Breast epithelium (tissue), 4 donors: Measurements from ENCODE around the gene ANGPT4. TPM values are rescaled to one million over a fixed set of nuclear protein-coding genes. Genes with fewer than 3 reads are reported as not detected.

Experiments used
- DNase-seq, 2 donors: peaks; one replicate each; pipeline ENCODE4 v3.0.0-alpha.2; 2019; ENCODE audit warnings: low spot score in 2 of 2
- H3K27ac ChIP-seq, 2 donors: fragments of 200-600 bp; sonication (generic) in 1 of 2; one replicate each; pipeline ENCODE4 v1.5.1; 2016 to 2019; ENCODE audit warnings: mild to moderate bottlenecking in 1 of 2
- H3K27me3 ChIP-seq, 2 donors: fragments of 200-600 bp; sonication (generic) in 1 of 2; one replicate each; pipeline versions ENCODE4 v1.5.1 to v1.6.0; 2017 to 2019; ENCODE audit warnings: control low read depth in 1 of 2, mild to moderate bottlenecking in 1 of 2
- H3K36me3 ChIP-seq: fragments of 200-600 bp; one replicate; pipeline ENCODE4 v1.5.1; 2019
- H3K4me1 ChIP-seq, 2 donors: fragments of 200-600 bp; sonication (generic); one replicate each; pipeline ENCODE4 v1.5.1; 2016 to 2019; ENCODE audit warnings: control low read depth in 1 of 2
- H3K4me3 ChIP-seq, 3 donors: fragments of 200-600 bp; sonication (generic); 1 replicate in 2 of 3; 2 replicates in 1 of 3; pipeline ENCODE4 v1.5.1; 2016 to 2019; ENCODE audit warnings: mild to moderate bottlenecking in 3 of 3, moderate library complexity in 2 of 3
- H3K9me3 ChIP-seq, 2 donors: fragments of 200-600 bp; sonication (generic) in 1 of 2; one replicate each; pipeline ENCODE4 v1.5.1; 2016 to 2019; ENCODE audit warnings: control low read depth in 1 of 2
- POLR2A ChIP-seq: fragments of 450-650 bp; IDR thresholded peaks from one replicate; pipeline ENCODE4 v1.6.1; 2016; ENCODE audit warnings: antibody characterized with exemption, mild to moderate bottlenecking, moderate library complexity
- POLR2AphosphoS5 ChIP-seq, 3 donors: sonication (generic); formaldehyde crosslinking; IDR thresholded peaks; one replicate each; pipeline ENCODE4 v1.6.1; 2017; ENCODE audit warnings: antibody characterized with exemption in 3 of 3
- intact Hi-C: fragments of 100-400 bp; cut with DNase I; formaldehyde crosslinking; loops from one replicate; pipeline ENCODE4 v1.15.1; 2023; ENCODE audit warnings: low total_unique reads
- total RNA-seq, 3 donors: library from RNA; depleted of rRNA; stranded (reverse); fragments of >200 nt; gene quantifications; one replicate each; pipeline ENCODE4 v1.1.0, GENCODE V29; 2016
- TF ChIP-seq, protein P1 (sequence below), 3 donors: fragments of 450-650 bp; IDR thresholded peaks; one replicate each; pipeline ENCODE4 v1.5.1; 2016 to 2017; ENCODE audit warnings: antibody characterized with exemption in 3 of 3, mild to moderate bottlenecking in 3 of 3, moderate library complexity in 3 of 3

The ANGPT4 gene
- total RNA-seq, 3 donors from 2014 or later = 0.66 to 18.4 (median 1.0) TPM

DNA sequence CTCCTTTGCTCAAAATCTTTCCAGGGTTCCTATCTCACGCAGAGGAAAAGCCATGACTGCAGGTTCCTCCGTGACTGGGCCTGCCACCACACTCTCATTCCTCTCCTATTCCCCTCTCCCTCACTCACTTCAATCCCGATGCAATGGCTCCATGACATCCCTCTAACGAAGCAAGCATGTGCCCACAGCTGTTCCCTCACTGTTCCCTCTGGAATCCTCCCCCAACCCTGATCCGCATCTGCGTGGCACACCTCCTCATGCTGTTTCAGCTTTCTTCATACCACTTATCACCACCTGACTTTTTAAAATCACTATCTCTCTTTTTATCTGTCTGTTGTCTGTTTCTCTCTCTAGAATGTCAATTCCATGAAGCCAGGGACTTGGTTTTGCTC, 25.5 kb downstream of the ANGPT4 start:
- Histone ChIP-seq H3K36me3 (no peaks in the 10 kb centered on the region), H3K4me3 (no peak overlapping the region), H3K4me1 (no peaks in the 10 kb centered on the region), H3K27ac (no peak overlapping the region), H3K27me3 (no peaks in the 10 kb centered on the region), H3K9me3 (no peaks in the 10 kb centered on the region)
- no peak for DNase-seq
- intact Hi-C loops = loop anchor here (1.0 kb wide), 1 partner anchor 21 kb away; no protein-coding TSS in a partner anchor
- TF ChIP-seq, protein P1, sequence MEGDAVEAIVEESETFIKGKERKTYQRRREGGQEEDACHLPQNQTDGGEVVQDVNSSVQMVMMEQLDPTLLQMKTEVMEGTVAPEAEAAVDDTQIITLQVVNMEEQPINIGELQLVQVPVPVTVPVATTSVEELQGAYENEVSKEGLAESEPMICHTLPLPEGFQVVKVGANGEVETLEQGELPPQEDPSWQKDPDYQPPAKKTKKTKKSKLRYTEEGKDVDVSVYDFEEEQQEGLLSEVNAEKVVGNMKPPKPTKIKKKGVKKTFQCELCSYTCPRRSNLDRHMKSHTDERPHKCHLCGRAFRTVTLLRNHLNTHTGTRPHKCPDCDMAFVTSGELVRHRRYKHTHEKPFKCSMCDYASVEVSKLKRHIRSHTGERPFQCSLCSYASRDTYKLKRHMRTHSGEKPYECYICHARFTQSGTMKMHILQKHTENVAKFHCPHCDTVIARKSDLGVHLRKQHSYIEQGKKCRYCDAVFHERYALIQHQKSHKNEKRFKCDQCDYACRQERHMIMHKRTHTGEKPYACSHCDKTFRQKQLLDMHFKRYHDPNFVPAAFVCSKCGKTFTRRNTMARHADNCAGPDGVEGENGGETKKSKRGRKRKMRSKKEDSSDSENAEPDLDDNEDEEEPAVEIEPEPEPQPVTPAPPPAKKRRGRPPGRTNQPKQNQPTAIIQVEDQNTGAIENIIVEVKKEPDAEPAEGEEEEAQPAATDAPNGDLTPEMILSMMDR (IDR thresholded peaks at IDR 0.05) = no peak
- TF ChIP-seq POLR2A (no peak), POLR2AphosphoS5 (IDR thresholded peaks at IDR 0.05) (no peak)

DNA sequence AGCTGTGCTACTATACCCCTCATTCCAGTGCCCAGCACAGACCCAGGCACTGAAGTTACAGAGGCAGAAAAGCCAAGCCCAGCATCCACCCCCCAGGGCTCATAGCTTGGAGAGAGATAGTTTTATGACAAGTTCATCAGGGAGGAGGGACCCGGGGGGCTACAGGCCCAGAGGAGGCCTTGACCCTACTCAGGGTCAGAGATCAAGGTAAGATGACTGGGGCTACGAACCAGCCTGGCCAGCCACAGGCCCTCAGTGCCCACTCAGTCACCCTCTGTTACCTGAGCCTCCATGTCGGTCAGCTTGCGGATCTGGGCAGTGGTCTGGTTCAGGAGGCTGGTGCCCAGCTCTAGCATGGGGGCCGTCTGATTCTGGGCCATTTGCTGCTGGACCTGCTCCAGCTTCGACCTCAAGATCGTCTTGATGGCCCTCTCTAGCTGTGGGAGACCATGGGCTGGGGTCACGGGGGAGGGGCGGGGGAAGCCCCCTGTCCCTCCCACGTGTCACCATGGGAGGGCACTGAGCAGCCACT, 26.1 kb downstream of the ANGPT4 start:
- H3K9me3 ChIP-seq = no peaks in the 10 kb centered on the region
- no peak for DNase-seq
- no peak overlapping the region for H3K27ac ChIP-seq

DNA sequence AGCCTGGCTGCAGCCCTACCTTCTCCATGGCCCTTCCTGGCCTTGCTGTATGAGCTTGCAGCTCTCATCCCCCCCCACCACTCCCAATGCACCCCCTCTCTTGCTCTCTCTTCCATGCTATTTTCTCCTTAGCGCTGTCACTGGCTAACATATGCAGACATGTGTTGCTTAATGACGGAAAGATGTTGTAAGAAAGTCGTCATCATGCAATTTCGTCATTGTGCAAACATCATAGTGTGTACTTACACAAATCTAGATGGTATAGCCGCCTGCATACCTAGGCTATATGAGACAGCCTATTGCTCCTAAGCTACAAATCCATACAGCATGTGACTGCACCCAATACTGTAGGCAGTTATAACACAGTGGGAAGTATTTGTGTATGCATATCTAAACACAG, 27.0 kb downstream of the ANGPT4 start:
- DNase-seq = no peak
- H3K27me3 ChIP-seq = peaks cover 0 to 8% of the 10 kb centered on the region in 2 donors
- no peak for TF ChIP-seq POLR2A
- no peaks in the 10 kb centered on the region for H3K9me3 ChIP-seq
- intact Hi-C loops = no loop called here
- no peak overlapping the region for H3K4me3 ChIP-seq
- no peak overlapping the region for H3K27ac ChIP-seq
- no peaks in the 10 kb centered on the region for H3K36me3 ChIP-seq
- no peaks in the 10 kb centered on the region for H3K4me1 ChIP-seq

More for the DNA sequence above, 26.1 kb downstream of the ANGPT4 start:
- intact Hi-C loops = no loop called here
- Histone ChIP-seq H3K4me1 (no peaks in the 10 kb centered on the region), H3K4me3 (no peak overlapping the region), H3K36me3 (no peaks in the 10 kb centered on the region), H3K27me3 (no peaks in the 10 kb centered on the region)
- TF ChIP-seq POLR2A (no peak), POLR2AphosphoS5 (IDR thresholded peaks at IDR 0.05) (no peak)
- TF ChIP-seq, protein P1 (IDR thresholded peaks at IDR 0.05) = no peak

DNA sequence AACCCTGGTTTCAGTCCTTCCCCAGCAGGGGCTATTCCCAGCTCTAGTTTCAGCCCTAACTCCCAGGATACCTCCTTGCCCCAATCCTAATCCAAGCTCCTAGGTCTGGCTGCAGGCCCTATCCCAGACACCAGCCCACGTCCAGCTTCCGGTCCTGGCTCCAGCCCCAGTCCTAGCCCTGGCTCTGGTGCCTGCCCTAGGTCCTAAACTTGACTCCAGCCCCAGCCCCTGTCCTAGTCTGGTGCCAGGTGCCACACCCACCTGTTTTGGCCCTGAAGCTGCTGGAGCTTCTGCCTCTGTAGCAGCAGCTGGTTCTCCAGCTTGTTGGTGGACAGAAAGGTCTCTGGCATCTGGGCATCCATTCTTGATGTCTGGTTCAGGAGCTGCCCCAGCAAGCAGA, 28.1 kb downstream of the ANGPT4 start:
- H3K4me3 ChIP-seq = no peak overlapping the region
- H3K36me3 ChIP-seq = no peaks in the 10 kb centered on the region
- peaks cover 0 to 14% of the 10 kb centered on the region in 2 donors for H3K27me3 ChIP-seq
- H3K4me1 ChIP-seq = no peaks in the 10 kb centered on the region
- no peaks in the 10 kb centered on the region for H3K9me3 ChIP-seq
- no peak for TF ChIP-seq POLR2A
- TF ChIP-seq, protein P1 (IDR thresholded peaks at IDR 0.05) = no peak
- no peak for TF ChIP-seq POLR2AphosphoS5 (IDR thresholded peaks at IDR 0.05)
- intact Hi-C loops = no loop called here
- peak overlapping the region in 1 of 2 donors; percentile 1 for H3K27ac ChIP-seq
- DNase-seq = no peak

DNA sequence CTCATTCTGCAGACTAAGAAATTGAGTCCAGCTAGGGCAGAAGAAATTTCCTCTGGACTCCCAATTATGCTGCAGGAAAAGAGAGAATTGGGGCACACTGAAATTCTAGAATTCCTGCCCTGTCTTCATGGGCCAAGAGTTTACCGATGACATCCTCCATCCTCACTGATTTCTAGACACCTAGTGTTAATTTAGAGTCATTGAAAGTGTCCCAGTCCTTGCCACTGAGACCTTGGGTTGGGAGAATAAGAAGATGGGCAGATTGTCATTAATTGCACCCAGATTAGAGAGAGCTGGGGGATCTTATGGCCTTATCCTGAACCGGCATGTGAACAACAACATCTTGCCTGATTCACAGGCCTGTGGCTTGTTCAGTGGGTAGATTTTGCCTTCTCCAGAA, 29.0 kb downstream of the ANGPT4 start:
- TF ChIP-seq POLR2AphosphoS5 (IDR thresholded peaks at IDR 0.05) = no peak
- TF ChIP-seq POLR2A = no peak
- TF ChIP-seq, protein P1 (IDR thresholded peaks at IDR 0.05) = no peak
- Histone ChIP-seq H3K4me3 (no peak overlapping the region), H3K4me1 (no peaks in the 10 kb centered on the region), H3K27ac (no peak overlapping the region), H3K36me3 (no peaks in the 10 kb centered on the region), H3K9me3 (no peaks in the 10 kb centered on the region), H3K27me3 (peaks cover 0 to 14% of the 10 kb centered on the region in 2 donors)
- intact Hi-C loops = no loop called here
- DNase-seq = no peak
